ENCODE data around the gene UGT3A2. TPM values are rescaled to one million over a fixed set of nuclear protein-coding genes. Genes with fewer than 3 reads are reported as not detected.

Gene UGT3A2
- total RNA-seq, 2 donors from 2014 or later, result not detected

- intact Hi-C loops (cut with DNase I), result no loop called here
- no peak for DNase-seq
- H3K27me3 ChIP-seq, result no peaks in the 10 kb centered on the region
- TF ChIP-seq CTCF (IDR thresholded peaks at IDR 0.05), result no peak
- no peak overlapping the region for H3K9ac ChIP-seq (ENCODE audit: low read depth in 2 of 2, low read length in 2 of 2)
- no peaks in the 10 kb centered on the region for H3K9me3 ChIP-seq
- H3K27ac ChIP-seq, result no peak overlapping the region
- no peak overlapping the region for H3K4me3 ChIP-seq
- H3K4me1 ChIP-seq, result no peaks in the 10 kb centered on the region
- no peaks in the 10 kb centered on the region for H3K36me3 ChIP-seq
These were observed 67.1 kb downstream of the UGT3A2 start for GRCh38 chr5:35999547-35999946.

GRCh38 chr5:35996076-35996475 is 70.6 kb downstream of the UGT3A2 start:
- TF ChIP-seq CTCF (IDR thresholded peaks at IDR 0.05), result no peak
- H3K27me3 ChIP-seq, result no peaks in the 10 kb centered on the region
- DNase-seq, result no peak
- H3K36me3 ChIP-seq, result no peaks in the 10 kb centered on the region
- H3K4me3 ChIP-seq, result no peak overlapping the region
- H3K9me3 ChIP-seq, result no peaks in the 10 kb centered on the region
- intact Hi-C loops (cut with DNase I), result no loop called here
- H3K27ac ChIP-seq, result no peak overlapping the region
- no peaks in the 10 kb centered on the region for H3K4me1 ChIP-seq
- no peak overlapping the region for H3K9ac ChIP-seq (ENCODE audit: low read depth in 2 of 2, low read length in 2 of 2)

GRCh38 chr5:35990941-35991611 is 75.6 kb downstream of the UGT3A2 start, which contains the start of gene UGT3A1:
UGT3A1 (minus strand) TSS chr5:35991390; CDS start chr5:35991240, 150 bp downstream.
- TF ChIP-seq CTCF (IDR thresholded peaks at IDR 0.05), result no peak
- no peak for DNase-seq
- Histone ChIP-seq H3K9ac (ENCODE audit: low read depth in 2 of 2, low read length in 2 of 2) (no peak within 1 kb of the TSS), H3K27me3 (no peaks in the 10 kb centered on the region), H3K27ac (no peak within 1 kb of the TSS), H3K4me3 (no peak within 1 kb of the TSS), H3K4me1 (no peaks in the 10 kb centered on the region), H3K9me3 (no peaks in the 10 kb centered on the region), H3K36me3 (no peaks in the 10 kb centered on the region)
- intact Hi-C loops (cut with DNase I), result no loop called here

- no peak for DNase-seq
- Histone ChIP-seq H3K4me3 (no peak overlapping the region), H3K27me3 (no peaks in the 10 kb centered on the region), H3K9me3 (no peaks in the 10 kb centered on the region), H3K36me3 (no peaks in the 10 kb centered on the region), H3K27ac (no peak overlapping the region), H3K4me1 (no peaks in the 10 kb centered on the region), H3K9ac (ENCODE audit: low read depth in 2 of 2, low read length in 2 of 2) (no peak overlapping the region)
- no peak for TF ChIP-seq CTCF (IDR thresholded peaks at IDR 0.05)
- intact Hi-C loops (cut with DNase I), result no loop called here
These were observed 76.2 kb downstream of the UGT3A2 start for GRCh38 chr5:35990520-35990919.

- H3K4me1 ChIP-seq, result no peaks in the 10 kb centered on the region
- DNase-seq, result no peak
- no peaks in the 10 kb centered on the region for H3K9me3 ChIP-seq
- intact Hi-C loops (cut with DNase I), result no loop called here
- no peak overlapping the region for H3K27ac ChIP-seq
- TF ChIP-seq CTCF (IDR thresholded peaks at IDR 0.05), result no peak
- no peak overlapping the region for H3K9ac ChIP-seq (ENCODE audit: low read depth in 2 of 2, low read length in 2 of 2)
- H3K4me3 ChIP-seq, result no peak overlapping the region
- H3K36me3 ChIP-seq, result no peaks in the 10 kb centered on the region
- no peaks in the 10 kb centered on the region for H3K27me3 ChIP-seq
These were observed 78.2 kb downstream of the UGT3A2 start for GRCh38 chr5:35988529-35988928.

All from colonic mucosa (tissue), 4 donors.